OCI-M1 (cell line): Measurements from ENCODE around the gene MAP2.
"Not testable (repeated sequence)": the region's sequence is repeated elsewhere in the genome, so short reads cannot be mapped to it uniquely, and the experiment has no call there.

Experiments used
- DNase-seq: peaks from one replicate; lab custom pipeline; 2025; lab: John Stamatoyannopoulos, UW

Gene MAP2

GRCh38 chr2:209593930-209594329 lies 170.1 kb downstream of the MAP2 start:
- no peak for DNase-seq

GRCh38 chr2:209596262-209596661 lies 172.4 kb downstream of the MAP2 start:
- DNase-seq, result no peak

GRCh38 chr2:209598227-209598626 lies 174.4 kb downstream of the MAP2 start:
- not testable (repeated sequence) for DNase-seq

- DNase-seq, result no peak
Observed at GRCh38 chr2:209600341-209601171, 176.7 kb downstream of the MAP2 start.

- no peak for DNase-seq
Observed at GRCh38 chr2:209601497-209601896, 177.7 kb downstream of the MAP2 start.

GRCh38 chr2:209602259-209602658 lies 178.4 kb downstream of the MAP2 start:
- no peak for DNase-seq

GRCh38 chr2:209609531-209609930 lies 185.7 kb downstream of the MAP2 start:
- no peak for DNase-seq

GRCh38 chr2:209610631-209611030 lies 186.8 kb downstream of the MAP2 start:
- DNase-seq, result no peak

- DNase-seq, result no peak
Observed at GRCh38 chr2:209613649-209614305, 189.9 kb downstream of the MAP2 start.

- DNase-seq, result no peak
Observed at GRCh38 chr2:209614690-209615369, 191.0 kb downstream of the MAP2 start.

- DNase-seq, result peak; percentile 77
Observed at GRCh38 chr2:209619782-209620181, 195.9 kb downstream of the MAP2 start.

- DNase-seq, result no peak
Observed at GRCh38 chr2:209624192-209624938, 200.5 kb downstream of the MAP2 start.

GRCh38 chr2:209629597-209629996 lies 205.8 kb downstream of the MAP2 start:
- no peak for DNase-seq

- no peak for DNase-seq
Observed at GRCh38 chr2:209633911-209634310, 210.1 kb downstream of the MAP2 start.

- no peak for DNase-seq
Observed at GRCh38 chr2:209636076-209636475, 212.2 kb downstream of the MAP2 start.

GRCh38 chr2:209637293-209637692 lies 213.4 kb downstream of the MAP2 start:
- DNase-seq, result no peak

- DNase-seq, result no peak
Observed at GRCh38 chr2:209638346-209638745, 214.5 kb downstream of the MAP2 start.

- no peak for DNase-seq
Observed at GRCh38 chr2:209640358-209640757, 216.5 kb downstream of the MAP2 start.

- no peak for DNase-seq
Observed at GRCh38 chr2:209642146-209642820, 218.4 kb downstream of the MAP2 start.

- DNase-seq, result no peak
Observed at GRCh38 chr2:209644842-209645241, 221.0 kb downstream of the MAP2 start.

- no peak for DNase-seq
Observed at GRCh38 chr2:209648714-209649113, 224.9 kb downstream of the MAP2 start.

GRCh38 chr2:209653134-209653533 lies 229.3 kb downstream of the MAP2 start:
- no peak for DNase-seq
